ENCODE data around the gene GPC4. TPM values are rescaled to one million over a fixed set of nuclear protein-coding genes. Genes with fewer than 3 reads are reported as not detected.

Gene GPC4
- total and polyA plus RNA-seq, 10 of the 15 experiments (the other 5 are each of a cell fraction or from before 2014, with no cell fraction given), result 0.04 to 5.8 (median 0.13) TPM

- Histone ChIP-seq H2AFZ (ENCODE audit: control insufficient read depth, low read depth, low read length) (no peak overlapping the region), H3K27ac (ENCODE audit: control insufficient read depth, insufficient read depth) (no peak overlapping the region)
These were observed 46.2 kb downstream of the GPC4 start for GRCh38 chrX:133369065-133369464.

More at GRCh38 chrX:133369065-133369464, 46.2 kb downstream of the GPC4 start:
- Histone ChIP-seq H4K20me1 (ENCODE audit: control insufficient read depth, insufficient read depth) (no peaks in the 10 kb centered on the region), H3K79me2 (ENCODE audit: control insufficient read depth, insufficient read depth, low read length) (no peaks in the 10 kb centered on the region), H3K9ac (ENCODE audit: control insufficient read depth, insufficient read depth, low read length) (no peak overlapping the region), H3K4me3 (no peak overlapping the region), H3K36me3 (ENCODE audit: control insufficient read depth in 2 of 2, insufficient read depth in 2 of 2, low read length in 1 of 2) (no peaks in the 10 kb centered on the region), H3K4me1 (ENCODE audit: control insufficient read depth, insufficient read depth, low read length) (no peaks in the 10 kb centered on the region), H3K9me3 (replicated peaks; ENCODE audit: control insufficient read depth, insufficient read depth, low read length) (no peaks in the 10 kb centered on the region), H3K4me2 (ENCODE audit: control insufficient read depth, insufficient read depth) (no peak overlapping the region), H3K27me3 (replicated peaks in 1 of 2; ENCODE audit: control insufficient read depth in 2 of 2, insufficient read depth in 2 of 2, low read length in 1 of 2) (no peaks in the 10 kb centered on the region)
- no TSS peak for BruUV-seq (replicated peaks)
- ChIA-PET SMC1A (ENCODE audit: uncharacterized antibody, unreplicated experiment) (interaction anchor here (1.3 to 2.1 kb wide), 3 partner anchors 12 to 21 kb away, joined by 4 to 13 read pairs (median 7); no protein-coding TSS in a partner anchor), RAD21 (ENCODE audit: unreplicated experiment) (no interaction called here), CTCF (no interaction called here), POLR2A (no interaction called here)
- 7% methylated on average over 2 of the region's 2 CpGs for WGBS (ENCODE audit: insufficient coverage, insufficient replicate concordance, low lambda C conversion rate, missing lambda C conversion rate)
- TF ChIP-seq CHD2 (IDR thresholded peaks at IDR 0.05; ENCODE audit: borderline replicate concordance, low read depth, low read length) (no peak), NR2F1 (conservative IDR thresholded peaks at IDR 0.05) (peak; percentile 82), NR2C1 (IDR thresholded peaks at IDR 0.05) (peak; percentile 41; the same call in 1 of the 2 replicates), EP300 (IDR thresholded peaks at IDR 0.05; ENCODE audit: borderline replicate concordance in 1 of 2, control insufficient read depth in 1 of 2, low read depth in 2 of 2, low read length in 2 of 2) (no peak), SREBF2 (IDR thresholded peaks at IDR 0.05; ENCODE audit: low read length) (no peak), USF1 (IDR thresholded peaks at IDR 0.05; ENCODE audit: borderline replicate concordance, extremely low read length, insufficient read depth, low read depth, low read length) (no peak), BRCA1 (IDR thresholded peaks at IDR 0.05; ENCODE audit: low read depth, low read length) (no peak), IRF4 (IDR thresholded peaks at IDR 0.05; ENCODE audit: low read depth, low read length) (no peak), SUPT20H (IDR thresholded peaks at IDR 0.05; ENCODE audit: borderline replicate concordance, control insufficient read depth, low read depth, low read length) (no peak), IRF3 (IDR thresholded peaks at IDR 0.05) (no peak), ZNF622 (IDR thresholded peaks at IDR 0.05) (no peak), ZSCAN29 (IDR thresholded peaks at IDR 0.05) (no peak), IKZF1 (conservative IDR thresholded peaks at IDR 0.05) (no peak), BCL11A (IDR thresholded peaks at IDR 0.05; ENCODE audit: low read depth, low read length) (no peak)
- DNase-seq (ENCODE audit: low read depth, low spot score), result no peak
- in situ Hi-C loops (cut with MboI), result no loop called here
- no peak for ATAC-seq
- FAIRE-seq, result no peak
- intact Hi-C loops (cut with micrococcal nuclease; ENCODE audit: unreplicated experiment), result no loop called here
